GM23248 (cell line): Measurements from ENCODE around the gene PSMG3. TPM values are rescaled to one million over a fixed set of nuclear protein-coding genes. Genes with fewer than 3 reads are reported as not detected.

Source experiments
- DNase-seq: peaks from one replicate; pipeline ENCODE4 v3.0.0-alpha.2; 2015
- H2AFZ ChIP-seq: fragments of 200-600 bp; sonication (generic); 2 replicates; pipeline ENCODE4 v1.6.1; 2016; ENCODE audit warnings: antibody characterized with exemption
- H3F3A ChIP-seq: fragments of 200-600 bp; sonication (generic); 2 replicates; pipeline ENCODE4 v1.6.1; 2016; ENCODE audit warnings: mild to moderate bottlenecking, antibody characterized with exemption, mixed run types; ENCODE audit not compliant: insufficient read depth
- H3K27ac ChIP-seq: fragments of 200-600 bp; sonication (generic); 2 replicates; pipeline ENCODE4 v1.5.1; 2016; ENCODE audit warnings: mild to moderate bottlenecking
- H3K27me3 ChIP-seq: fragments of 200-600 bp; sonication (generic); replicated peaks from 2 replicates; pipeline ENCODE4 v1.6.1; 2016; ENCODE audit warnings: mild to moderate bottlenecking; ENCODE audit not compliant: insufficient read depth
- H3K36me3 ChIP-seq: fragments of 200-600 bp; sonication (generic); 2 replicates; pipeline ENCODE4 v1.6.1; 2016; ENCODE audit warnings: low read depth, mild to moderate bottlenecking
- H3K4me1 ChIP-seq: fragments of 200-600 bp; sonication (generic); 2 replicates; pipeline ENCODE4 v1.6.1; 2016; ENCODE audit warnings: mild to moderate bottlenecking; ENCODE audit not compliant: insufficient read depth
- H3K4me2 ChIP-seq: fragments of 200-600 bp; sonication (generic); one replicate; pipeline ENCODE4 v1.6.1; 2016; ENCODE audit warnings: mild to moderate bottlenecking; ENCODE audit not compliant: unreplicated experiment
- H3K4me3 ChIP-seq: fragments of 200-600 bp; sonication (generic); 2 replicates; pipeline ENCODE4 v1.5.1; 2016; ENCODE audit warnings: mild to moderate bottlenecking
- H3K79me2 ChIP-seq: fragments of 200-600 bp; sonication (generic); 2 replicates; pipeline ENCODE4 v1.6.1; 2016; ENCODE audit warnings: mild to moderate bottlenecking; ENCODE audit not compliant: insufficient read depth
- H3K9ac ChIP-seq: fragments of 200-600 bp; sonication (generic); 2 replicates; pipeline ENCODE4 v1.6.1; 2016; ENCODE audit warnings: mild to moderate bottlenecking
- H3K9me2 ChIP-seq: fragments of 200-600 bp; sonication (generic); 2 replicates; pipeline ENCODE4 v1.6.1; 2016; ENCODE audit warnings: mixed run types, mild to moderate bottlenecking, moderate library complexity; ENCODE audit not compliant: insufficient read depth
- H3K9me3 ChIP-seq: fragments of 200-600 bp; sonication (generic); one replicate; pipeline ENCODE4 v1.6.1; 2017; ENCODE audit warnings: low read depth
- H4K20me1 ChIP-seq: fragments of 200-600 bp; sonication (generic); 2 replicates; pipeline ENCODE4 v1.6.0; 2016; ENCODE audit not compliant: insufficient read depth
- EZH2 ChIP-seq: fragments of 200-600 bp; sonication (generic); IDR thresholded peaks from 2 replicates; pipeline ENCODE4 v1.6.1; 2018; ENCODE audit warnings: antibody characterized with exemption, mild to moderate bottlenecking; ENCODE audit not compliant: insufficient read depth, poor library complexity, severe bottlenecking
- EZH2phosphoT487 ChIP-seq: fragments of 200-600 bp; sonication (generic); IDR thresholded peaks from 2 replicates; pipeline ENCODE4 v1.6.1; 2018; ENCODE audit warnings: antibody characterized with exemption, moderate library complexity, mild to moderate bottlenecking, low read depth; ENCODE audit not compliant: insufficient read depth
- WGBS, 2 experiments: methylation state at CpG; one replicate each; pipeline ENCODE4 v1.1.6; 2015 to 2017; ENCODE audit warnings: low lambda C conversion rate in 2 of 2, low coverage in 1 of 2; ENCODE audit errors: missing lambda C conversion rate in 2 of 2; 5-methylcytosine and 5-hydroxymethylcytosine counted together
- in situ Hi-C: fragments of 300-500 bp; cut with MboI; formaldehyde crosslinking; loops from 2 replicates; pipeline ENCODE4 v1.15.0; 2020
- polyA plus RNA-seq: library from polyadenylated mRNA; unstranded; fragments of >200 nt; fragmentation: Nextera tagmentation; extraction: Ambion mirVana; gene quantifications from 2 replicates; pipeline ENCODE4 v1.2.1, GENCODE V29; 2016
- total RNA-seq: library from RNA; depleted of rRNA; stranded (reverse); fragments of >200 nt; shearing (Covaris generic); gene quantifications from 2 replicates; pipeline ENCODE4 v1.2.3, GENCODE V29; 2014

The PSMG3 gene
- total and polyA plus RNA-seq, 2 experiments from 2014 or later = 28.3 to 58.1 TPM

- 92 to 94% methylated on average over 17 to 18 of the region's 19 CpGs for WGBS, 2 experiments
- in situ Hi-C loops = loop anchor here (10.0 kb wide), 1 partner anchor 634 kb away; no protein-coding TSS in a partner anchor
- H3F3A ChIP-seq = no peaks in the 10 kb centered on the region
- no peak overlapping the region for H3K9ac ChIP-seq
- H3K4me3 ChIP-seq = no peak overlapping the region
- TF ChIP-seq EZH2phosphoT487 = no peak
- TF ChIP-seq EZH2 = no peak
- H2AFZ ChIP-seq = no peak overlapping the region
- no peak for DNase-seq
- no peaks in the 10 kb centered on the region for H3K27me3 ChIP-seq
- H3K36me3 ChIP-seq = no peaks in the 10 kb centered on the region
- H3K4me2 ChIP-seq = no peak overlapping the region
- H3K9me2 ChIP-seq = no peaks in the 10 kb centered on the region
- no peaks in the 10 kb centered on the region for H3K4me1 ChIP-seq
- H3K27ac ChIP-seq = no peak overlapping the region
- H3K79me2 ChIP-seq = no peaks in the 10 kb centered on the region
- no peaks in the 10 kb centered on the region for H3K9me3 ChIP-seq
- H4K20me1 ChIP-seq = no peaks in the 10 kb centered on the region
Observed at GRCh38 chr7:1580422-1581030, 10.7 kb upstream of the PSMG3 start.

GRCh38 chr7:1579481-1580421, 9.9 kb upstream of the PSMG3 start:
- TF ChIP-seq EZH2phosphoT487 (no peak), EZH2 (no peak)
- Histone ChIP-seq H3K9ac (no peak overlapping the region), H2AFZ (no peak overlapping the region), H3K27me3 (no peaks in the 10 kb centered on the region), H3K79me2 (no peaks in the 10 kb centered on the region), H3K4me2 (no peak overlapping the region), H4K20me1 (no peaks in the 10 kb centered on the region), H3K27ac (no peak overlapping the region), H3K36me3 (no peaks in the 10 kb centered on the region), H3K9me2 (no peaks in the 10 kb centered on the region), H3K4me3 (no peak overlapping the region), H3K4me1 (no peaks in the 10 kb centered on the region), H3F3A (no peaks in the 10 kb centered on the region), H3K9me3 (no peaks in the 10 kb centered on the region)
- peak; percentile 79 for DNase-seq
- in situ Hi-C loops = loop anchor here (10.0 kb wide), 2 partner anchors 635 to 765 kb away; no protein-coding TSS in a partner anchor
- WGBS, 2 experiments = 23 to 34% methylated on average over 10 to 14 of the region's 14 CpGs

- no peaks in the 10 kb centered on the region for H3F3A ChIP-seq
- H2AFZ ChIP-seq = no peak overlapping the region
- H3K4me2 ChIP-seq = no peak overlapping the region
- no peaks in the 10 kb centered on the region for H3K9me2 ChIP-seq
- TF ChIP-seq EZH2phosphoT487 (no peak), EZH2 (no peak)
- H3K27me3 ChIP-seq = no peaks in the 10 kb centered on the region
- H4K20me1 ChIP-seq = no peaks in the 10 kb centered on the region
- no peaks in the 10 kb centered on the region for H3K36me3 ChIP-seq
- H3K4me3 ChIP-seq = no peak overlapping the region
- 75 to 83% methylated on average over 5 to 6 of the region's 6 CpGs for WGBS, 2 experiments
- no peaks in the 10 kb centered on the region for H3K4me1 ChIP-seq
- no peaks in the 10 kb centered on the region for H3K9me3 ChIP-seq
- in situ Hi-C loops = loop anchor here (10.0 kb wide), 1 partner anchor 766 kb away; no protein-coding TSS in a partner anchor
- no peak for DNase-seq
- no peaks in the 10 kb centered on the region for H3K79me2 ChIP-seq
- no peak overlapping the region for H3K27ac ChIP-seq
- no peak overlapping the region for H3K9ac ChIP-seq
Observed at GRCh38 chr7:1578513-1578912, 8.7 kb upstream of the PSMG3 start.

- Histone ChIP-seq H3K36me3 (no peaks in the 10 kb centered on the region), H3K79me2 (no peaks in the 10 kb centered on the region), H3K9me2 (no peaks in the 10 kb centered on the region), H3K4me3 (no peak overlapping the region), H3K27me3 (no peaks in the 10 kb centered on the region), H3K27ac (no peak overlapping the region), H3K9me3 (no peaks in the 10 kb centered on the region), H3F3A (0 out of 2 replicates have a peak, but pooled peaks cover 6% of the 10 kb centered on the region), H2AFZ (no peak overlapping the region), H3K4me1 (peaks cover 1% of the 10 kb centered on the region; the same call in 1 of the 2 replicates), H3K4me2 (no peak overlapping the region), H3K9ac (no peak overlapping the region), H4K20me1 (no peaks in the 10 kb centered on the region)
- in situ Hi-C loops = loop anchor here (10.0 kb wide), 1 partner anchor 768 kb away; no protein-coding TSS in a partner anchor
- WGBS, 2 experiments = 61 to 63% methylated on average over 15 of the region's 15 CpGs
- no peak for DNase-seq
- TF ChIP-seq EZH2phosphoT487 (no peak), EZH2 (no peak)
Observed at GRCh38 chr7:1576521-1577253, 6.9 kb upstream of the PSMG3 start.
